Body of pancreas (tissue), 4 donors: ENCODE data around the gene TNS3. TPM values are rescaled to one million over a fixed set of nuclear protein-coding genes. Genes with fewer than 3 reads are reported as not detected.

Experiments
- ATAC-seq: fragments of 150-250 bp; one replicate; pipeline ENCODE4 v1.9.1; 2016
- DNase-seq, 4 donors: peaks; one replicate each; pipeline ENCODE4 v3.0.0-alpha.2; 2019
- H3K27ac ChIP-seq, 4 donors: fragments of 200-600 bp; sonication (generic); 1 replicate in 3 of 4; 2 replicates in 1 of 4; pipeline versions ENCODE4 v1.5.1 to v1.6.1; 2016 to 2019; ENCODE audit warnings: mild to moderate bottlenecking in 1 of 4, mixed read lengths in 1 of 4, moderate library complexity in 1 of 4
- H3K27me3 ChIP-seq, 2 donors: fragments of 200-600 bp; sonication (generic); one replicate each; pipeline ENCODE4 v1.6.0; 2016; ENCODE audit warnings: mild to moderate bottlenecking in 1 of 2
- H3K36me3 ChIP-seq, 2 donors: fragments of 200-600 bp; sonication (generic); replicated peaks in 1 of 2; 2 replicates each; pipeline ENCODE4 v1.5.1; 2016; ENCODE audit warnings: low read depth in 2 of 2; ENCODE audit not compliant: insufficient read depth in 1 of 2
- H3K4me1 ChIP-seq: fragments of 200-600 bp; sonication (generic); one replicate; pipeline ENCODE4 v1.6.0; 2016
- H3K4me3 ChIP-seq, 2 donors: fragments of 200-600 bp; sonication (generic); 1 replicate in 1 of 2; 2 replicates in 1 of 2; pipeline ENCODE4 v1.5.1; 2016 to 2019
- H3K9me3 ChIP-seq, 3 donors: fragments of 200-600 bp; sonication (generic); 1 replicate in 2 of 3; 2 replicates in 1 of 3; pipeline ENCODE4 v1.5.1; 2016
- POLR2A ChIP-seq, 3 donors: fragments of 450-650 bp; IDR thresholded peaks; one replicate each; pipeline ENCODE4 v1.6.1; 2016; ENCODE audit warnings: antibody characterized with exemption in 3 of 3, mild to moderate bottlenecking in 2 of 3
- WGBS, 2 donors: methylation state at CpG; one replicate each; pipeline ENCODE4 v1.1.5; 2017; 5-methylcytosine and 5-hydroxymethylcytosine counted together
- intact Hi-C: fragments of 100-400 bp; cut with DNase I; formaldehyde crosslinking; loops from one replicate; pipeline ENCODE4 v1.15.1; 2023
- total RNA-seq, 2 donors: library from RNA; depleted of rRNA; stranded (reverse); fragments of >200 nt; gene quantifications; one replicate each; pipeline ENCODE4 v1.1.0, GENCODE V29; 2016
- TF ChIP-seq, protein P1 (sequence below), 7 experiments: fragments of 450-650 bp in 4 of 7; fragments of 200-600 bp in 3 of 7; sonication (generic) in 3 of 7; IDR thresholded peaks; one replicate each; pipeline ENCODE4 v1.5.1; 2016 to 2019; ENCODE audit warnings: antibody characterized with exemption in 7 of 7

The TNS3 gene
- total RNA-seq, 2 donors from 2014 or later: 100 to 265 TPM

- Histone ChIP-seq H3K27me3 (no peaks in the 10 kb centered on the region), H3K36me3 (peaks cover 0 to 9% of the 10 kb centered on the region in 2 donors), H3K27ac (peak overlapping the region in 3 of 4 donors; percentile 10 to 35 (median 21)), H3K4me1 (peaks cover 10% of the 10 kb centered on the region), H3K9me3 (no peaks in the 10 kb centered on the region), H3K4me3 (no peak overlapping the region)
- intact Hi-C loops: no loop called here
- ATAC-seq: no peak
- WGBS, 2 donors: 62 to 84% methylated on average over 6 of the region's 6 CpGs
- DNase-seq: no peak
- TF ChIP-seq, protein P1, sequence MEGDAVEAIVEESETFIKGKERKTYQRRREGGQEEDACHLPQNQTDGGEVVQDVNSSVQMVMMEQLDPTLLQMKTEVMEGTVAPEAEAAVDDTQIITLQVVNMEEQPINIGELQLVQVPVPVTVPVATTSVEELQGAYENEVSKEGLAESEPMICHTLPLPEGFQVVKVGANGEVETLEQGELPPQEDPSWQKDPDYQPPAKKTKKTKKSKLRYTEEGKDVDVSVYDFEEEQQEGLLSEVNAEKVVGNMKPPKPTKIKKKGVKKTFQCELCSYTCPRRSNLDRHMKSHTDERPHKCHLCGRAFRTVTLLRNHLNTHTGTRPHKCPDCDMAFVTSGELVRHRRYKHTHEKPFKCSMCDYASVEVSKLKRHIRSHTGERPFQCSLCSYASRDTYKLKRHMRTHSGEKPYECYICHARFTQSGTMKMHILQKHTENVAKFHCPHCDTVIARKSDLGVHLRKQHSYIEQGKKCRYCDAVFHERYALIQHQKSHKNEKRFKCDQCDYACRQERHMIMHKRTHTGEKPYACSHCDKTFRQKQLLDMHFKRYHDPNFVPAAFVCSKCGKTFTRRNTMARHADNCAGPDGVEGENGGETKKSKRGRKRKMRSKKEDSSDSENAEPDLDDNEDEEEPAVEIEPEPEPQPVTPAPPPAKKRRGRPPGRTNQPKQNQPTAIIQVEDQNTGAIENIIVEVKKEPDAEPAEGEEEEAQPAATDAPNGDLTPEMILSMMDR (IDR thresholded peaks at IDR 0.05): no peak
- no peak for TF ChIP-seq POLR2A (IDR thresholded peaks at IDR 0.05)
These were observed 53.4 kb downstream of the TNS3 start for GRCh38 chr7:47528471-47528870.

GRCh38 chr7:47526466-47526865 lies 55.4 kb downstream of the TNS3 start:
- intact Hi-C loops: no loop called here
- Histone ChIP-seq H3K36me3 (peaks cover 0 to 9% of the 10 kb centered on the region in 2 donors), H3K9me3 (no peaks in the 10 kb centered on the region), H3K27me3 (no peaks in the 10 kb centered on the region), H3K4me3 (no peak overlapping the region), H3K4me1 (peaks cover 15% of the 10 kb centered on the region), H3K27ac (peak overlapping the region in 3 of 4 donors; percentile 29 to 40 (median 38))
- ATAC-seq (peak; percentile 93), DNase-seq (peak; percentile 86 to 95 (median 90))
- WGBS, 2 donors: 54 to 82% methylated on average over 3 to 6 of the region's 6 CpGs
- TF ChIP-seq, protein P1 (IDR thresholded peaks at IDR 0.05): no peak
- no peak for TF ChIP-seq POLR2A (IDR thresholded peaks at IDR 0.05)

DNA sequence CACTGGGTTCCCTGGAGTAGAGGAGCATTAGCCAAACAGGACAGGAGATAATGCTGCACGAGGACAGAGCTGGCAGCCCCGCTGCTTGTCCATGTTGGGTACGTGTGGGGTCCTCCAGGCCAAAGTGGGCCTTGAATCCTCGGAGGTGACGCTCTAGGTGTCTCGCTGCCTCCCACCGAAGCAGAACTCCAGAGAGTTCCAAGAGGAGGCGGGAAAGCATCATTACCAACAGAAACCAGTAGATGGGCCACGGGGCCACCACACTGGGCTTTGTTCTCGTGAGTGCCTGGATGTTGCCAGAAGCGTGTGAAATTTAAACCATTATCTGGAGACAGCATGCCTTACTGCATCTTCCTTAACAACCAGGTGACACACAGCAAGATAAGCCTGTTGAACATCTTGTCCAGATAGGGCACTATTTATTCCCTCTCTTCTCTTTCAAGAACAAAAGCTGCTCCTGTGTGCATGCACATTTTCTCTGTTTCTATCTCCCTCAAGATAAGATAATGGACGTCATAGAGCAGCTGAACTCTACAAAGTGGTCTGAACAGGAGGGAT lies 56.8 kb downstream of the TNS3 start:
- H3K27me3 ChIP-seq: no peaks in the 10 kb centered on the region
- intact Hi-C loops: no loop called here
- H3K36me3 ChIP-seq: peaks cover 0 to 9% of the 10 kb centered on the region in 2 donors
- no peaks in the 10 kb centered on the region for H3K9me3 ChIP-seq
- TF ChIP-seq, protein P1 (IDR thresholded peaks at IDR 0.05): no peak
- no peak for TF ChIP-seq POLR2A (IDR thresholded peaks at IDR 0.05)
- no peak overlapping the region for H3K4me3 ChIP-seq
- H3K4me1 ChIP-seq: peaks cover 15% of the 10 kb centered on the region
- no peak overlapping the region for H3K27ac ChIP-seq
- 87 to 89% methylated on average over 12 of the region's 12 CpGs for WGBS, 2 donors
- ATAC-seq: no peak
- no peak for DNase-seq

- Histone ChIP-seq H3K4me1 (peaks cover 15% of the 10 kb centered on the region), H3K9me3 (no peaks in the 10 kb centered on the region), H3K4me3 (no peak overlapping the region), H3K27ac (no peak overlapping the region), H3K27me3 (no peaks in the 10 kb centered on the region), H3K36me3 (peaks cover 0 to 9% of the 10 kb centered on the region in 2 donors)
- DNase-seq: no peak
- ATAC-seq: no peak
- TF ChIP-seq, protein P1 (IDR thresholded peaks at IDR 0.05): no peak
- no peak for TF ChIP-seq POLR2A (IDR thresholded peaks at IDR 0.05)
- intact Hi-C loops: no loop called here
- 87 to 96% methylated on average over 5 of the region's 5 CpGs for WGBS, 2 donors
These were observed 58.5 kb downstream of the TNS3 start for GRCh38 chr7:47523401-47523800.
